ENCODE measurements around the gene UNC93A.
"Not testable (repeated sequence)": the region's sequence is repeated elsewhere in the genome, so short reads cannot be mapped to it uniquely, and the experiment has no call there.

UNC93A gene

DNA sequence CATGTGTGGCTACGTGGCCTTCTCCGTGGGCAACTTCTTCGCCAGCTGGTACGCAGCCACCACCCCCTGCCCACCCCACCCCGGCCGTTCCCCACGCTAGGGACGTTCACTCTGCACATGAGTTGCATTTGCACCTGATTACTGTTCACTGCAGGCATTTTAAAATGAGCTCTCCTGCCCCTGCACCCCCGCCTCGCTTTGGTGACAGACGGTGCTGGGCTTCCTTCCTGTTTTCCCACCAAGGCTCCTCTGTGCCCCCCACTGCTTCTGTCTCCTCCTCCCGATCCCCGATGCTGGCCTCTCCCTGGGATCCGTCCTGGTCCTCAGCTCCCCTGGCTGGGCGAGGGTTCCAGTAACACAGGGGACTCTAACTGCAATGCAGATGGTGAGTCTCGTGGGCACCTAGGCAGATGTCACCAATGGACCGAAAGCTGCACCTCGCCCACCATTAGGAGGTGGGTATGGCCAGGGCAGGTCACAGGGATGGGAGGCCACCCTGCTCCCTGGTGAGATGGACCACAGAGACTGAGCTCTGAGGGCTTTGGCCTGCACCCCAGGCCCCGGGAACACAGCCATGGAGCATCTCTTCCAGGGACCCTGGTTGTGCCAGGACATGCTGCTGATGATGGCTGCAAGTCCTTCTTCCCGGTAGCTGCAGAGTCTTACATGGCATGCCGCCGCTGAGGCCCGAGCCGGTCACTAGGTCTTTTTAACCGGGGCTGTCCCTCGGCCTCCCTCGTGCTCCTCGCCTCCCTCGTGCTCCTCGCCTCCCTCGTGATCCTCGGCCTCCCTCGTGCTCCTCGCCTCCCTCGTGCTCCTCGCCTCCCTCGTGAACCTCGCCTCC is 3.8 kb downstream of the UNC93A start:
- no peak for DNase-seq

GRCh38 chr6:167295495-167296292 is 4.6 kb downstream of the UNC93A start:
- no peak for DNase-seq

- no peak for DNase-seq
Measured at GRCh38 chr6:167296293-167296690, 5.2 kb downstream of the UNC93A start.

GRCh38 chr6:167296902-167297301 is 5.8 kb downstream of the UNC93A start:
- DNase-seq, result no peak

- no peak for DNase-seq
Measured at GRCh38 chr6:167298127-167298526, 7.0 kb downstream of the UNC93A start.

GRCh38 chr6:167299641-167300308 is 8.7 kb downstream of the UNC93A start:
- DNase-seq, result no peak

- DNase-seq, result no peak
Measured at GRCh38 chr6:167300902-167301777, 10.0 kb downstream of the UNC93A start.

- no peak for DNase-seq
Measured at GRCh38 chr6:167302074-167302473, 11.0 kb downstream of the UNC93A start.

GRCh38 chr6:167302796-167303195 is 11.7 kb downstream of the UNC93A start:
- DNase-seq, result no peak

DNA sequence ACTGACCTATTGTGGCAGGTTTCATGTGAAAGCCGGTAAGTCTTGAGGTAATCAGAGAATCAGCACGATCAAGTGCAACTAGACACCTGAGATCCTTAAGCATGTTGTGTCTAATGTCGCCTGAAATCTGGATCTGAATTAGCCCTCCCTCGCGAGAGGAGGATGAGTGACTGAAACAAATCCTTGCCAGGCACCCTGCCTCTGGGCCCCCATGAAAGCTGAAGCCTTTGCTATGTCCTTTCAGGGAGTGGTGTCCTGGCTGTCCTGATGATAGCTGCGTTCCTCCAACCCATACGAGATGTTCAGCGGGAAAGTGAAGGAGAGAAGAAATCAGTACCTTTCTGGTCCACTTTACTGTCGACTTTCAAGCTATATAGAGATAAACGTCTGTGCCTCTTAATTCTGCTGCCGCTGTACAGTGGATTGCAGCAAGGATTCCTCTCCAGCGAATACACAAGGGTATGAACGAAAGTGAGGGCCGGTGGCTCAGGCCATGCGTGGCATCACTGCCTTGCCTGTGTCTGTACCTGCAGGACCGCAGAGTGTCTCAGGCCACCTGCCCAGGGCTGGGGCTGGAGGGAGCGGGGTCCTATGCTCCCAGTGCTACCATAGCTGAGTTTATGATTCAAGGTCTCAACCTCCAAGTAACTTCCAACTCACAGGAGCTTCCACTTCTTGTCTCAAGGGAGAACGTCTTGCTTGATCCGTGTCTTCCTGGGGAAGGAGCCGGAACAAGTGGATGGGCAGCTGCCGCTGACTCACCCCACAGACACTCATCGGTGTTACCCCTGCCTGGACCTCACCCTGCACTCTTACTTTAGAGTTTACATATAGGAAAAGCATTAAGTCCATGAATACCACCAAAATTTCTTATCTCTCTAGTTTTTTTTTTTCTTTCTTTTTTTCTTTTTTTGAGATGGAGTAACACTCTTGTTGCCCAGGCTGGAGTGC is 12.8 kb downstream of the UNC93A start:
- DNase-seq, result no peak

DNA sequence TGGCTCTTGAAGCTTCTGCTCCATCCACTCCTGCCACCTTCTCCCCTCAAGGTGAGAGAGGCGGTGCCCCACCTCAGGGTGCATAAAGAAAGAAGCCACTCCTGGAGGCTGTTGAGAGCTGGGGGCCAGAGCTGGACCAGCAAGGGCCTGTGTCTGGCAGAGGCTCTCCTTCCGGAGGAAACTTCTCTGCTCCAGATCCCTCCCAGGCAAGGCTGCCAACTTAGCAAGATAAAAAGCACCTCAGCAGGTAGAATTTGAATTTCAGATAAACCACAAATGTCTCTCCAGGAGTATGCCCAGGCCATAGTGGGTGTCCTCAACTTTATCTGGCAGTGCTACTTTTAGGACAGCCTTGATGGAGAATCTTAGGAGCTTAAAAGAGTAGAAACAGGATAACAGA is 13.8 kb downstream of the UNC93A start:
- no peak for DNase-seq

- no peak for DNase-seq
Measured at GRCh38 chr6:167305796-167306195, 14.7 kb downstream of the UNC93A start.

GRCh38 chr6:167306401-167306998 is 15.4 kb downstream of the UNC93A start:
- DNase-seq, result no peak

DNA sequence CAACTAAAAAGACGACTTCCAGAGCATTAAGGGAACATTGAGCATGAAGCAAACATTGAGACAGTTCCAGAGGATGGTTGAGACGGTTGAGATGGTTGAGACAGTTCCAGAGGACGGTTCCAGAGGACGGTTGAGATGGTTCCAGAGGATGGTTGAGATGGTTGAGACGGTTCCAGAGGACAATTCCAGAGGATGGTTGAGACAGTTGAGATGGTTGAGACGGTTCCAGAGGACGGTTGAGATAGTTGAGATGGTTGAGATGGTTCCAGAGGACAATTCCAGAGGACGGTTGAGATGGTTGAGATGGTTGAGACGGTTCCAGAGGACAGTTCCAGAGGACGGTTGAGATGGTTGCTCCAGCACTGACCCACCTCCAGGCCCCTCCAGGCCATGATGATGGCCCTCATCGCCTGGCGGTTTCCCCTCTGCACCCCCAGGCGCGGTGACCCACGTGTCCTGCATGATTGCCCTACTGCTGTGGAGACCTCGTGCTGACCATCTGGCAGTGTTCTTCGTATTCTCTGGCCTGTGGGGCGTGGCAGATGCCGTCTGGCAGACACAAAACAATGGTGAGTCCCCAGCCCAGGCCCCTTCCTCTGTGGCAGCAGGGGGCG is 16.3 kb downstream of the UNC93A start:
- no peak for DNase-seq

- DNase-seq, result no peak
Measured at GRCh38 chr6:167308207-167308606, 17.1 kb downstream of the UNC93A start.

DNA sequence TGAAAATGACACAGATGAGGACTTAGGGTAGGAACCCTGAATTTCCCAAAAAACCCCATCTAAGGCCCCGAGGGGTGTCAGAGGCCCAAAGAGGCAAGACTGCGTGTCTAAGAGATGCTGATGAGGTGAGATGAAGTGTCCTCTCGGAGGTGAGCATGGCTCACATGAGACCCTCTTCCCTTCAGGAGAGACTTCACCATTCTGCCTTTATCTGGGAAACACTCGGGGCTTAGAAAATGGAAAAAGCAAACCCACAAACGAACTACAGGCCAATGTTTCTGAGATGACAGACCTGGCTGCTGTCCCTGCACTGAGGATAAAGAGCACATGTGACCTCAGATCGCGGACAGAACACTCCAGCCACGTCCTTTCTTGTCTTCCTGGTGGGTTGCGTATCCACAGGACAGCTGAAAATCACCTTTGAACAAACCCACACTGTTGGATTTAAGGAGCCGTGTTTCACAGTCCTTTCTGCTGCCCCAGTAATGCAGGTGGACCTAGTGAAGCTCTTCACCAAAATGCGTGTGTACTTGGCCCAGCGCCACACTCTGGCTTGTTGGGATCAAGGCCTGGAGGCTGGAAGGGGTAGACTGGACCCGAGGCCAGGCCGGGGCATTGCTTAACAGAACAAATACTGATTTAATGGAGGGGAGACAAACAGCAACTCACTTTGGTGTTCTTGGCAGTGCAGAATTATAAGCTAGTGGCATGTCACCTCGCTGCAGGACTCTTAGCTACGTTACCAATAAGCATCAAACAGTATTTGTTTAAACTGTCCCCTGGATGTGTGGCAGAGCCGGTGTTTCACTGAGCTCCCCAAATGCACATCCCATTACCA is 18.5 kb downstream of the UNC93A start:
- not testable (repeated sequence) for DNase-seq

DNA sequence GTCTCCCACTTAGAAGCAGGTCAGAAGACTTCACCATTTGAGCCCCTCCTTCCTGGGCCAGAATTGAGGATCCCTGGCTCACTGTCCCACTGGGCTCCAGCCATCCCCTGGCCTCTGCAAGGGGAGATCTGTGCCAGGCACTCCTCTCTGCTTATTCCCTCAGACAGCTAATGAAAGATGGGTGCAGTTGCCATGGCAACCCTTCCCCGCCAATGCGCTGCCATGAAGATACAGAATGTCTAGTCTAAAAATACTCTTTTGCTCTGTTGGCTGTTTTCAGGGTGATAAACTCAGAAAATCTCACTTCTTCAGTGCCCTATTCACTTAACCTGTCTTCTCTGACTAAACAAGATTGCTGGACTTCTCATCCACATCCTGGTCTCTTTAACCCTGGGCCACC is 20.2 kb downstream of the UNC93A start:
- DNase-seq, result peak; percentile 3 to 20

DNA sequence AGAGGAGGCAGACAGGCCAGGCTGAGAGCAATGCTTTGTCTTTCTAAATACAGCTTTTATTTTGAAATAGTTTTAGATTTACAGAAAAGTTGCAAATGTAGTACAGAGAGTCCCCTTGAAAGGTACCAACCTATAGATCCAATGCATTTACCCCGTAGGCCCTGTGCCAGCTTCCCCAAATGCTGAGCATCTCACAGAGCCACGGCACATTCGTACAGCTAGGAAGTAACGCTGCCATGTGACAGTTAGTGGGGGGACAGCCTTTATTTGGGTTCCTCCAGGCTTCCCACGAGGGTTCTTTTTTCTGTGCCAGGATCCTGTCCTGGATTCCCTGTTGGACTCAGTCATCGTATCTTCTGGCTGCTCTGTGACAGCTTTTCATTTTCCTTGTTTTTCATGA is 20.6 kb downstream of the UNC93A start:
- not testable (repeated sequence) for DNase-seq

DNA sequence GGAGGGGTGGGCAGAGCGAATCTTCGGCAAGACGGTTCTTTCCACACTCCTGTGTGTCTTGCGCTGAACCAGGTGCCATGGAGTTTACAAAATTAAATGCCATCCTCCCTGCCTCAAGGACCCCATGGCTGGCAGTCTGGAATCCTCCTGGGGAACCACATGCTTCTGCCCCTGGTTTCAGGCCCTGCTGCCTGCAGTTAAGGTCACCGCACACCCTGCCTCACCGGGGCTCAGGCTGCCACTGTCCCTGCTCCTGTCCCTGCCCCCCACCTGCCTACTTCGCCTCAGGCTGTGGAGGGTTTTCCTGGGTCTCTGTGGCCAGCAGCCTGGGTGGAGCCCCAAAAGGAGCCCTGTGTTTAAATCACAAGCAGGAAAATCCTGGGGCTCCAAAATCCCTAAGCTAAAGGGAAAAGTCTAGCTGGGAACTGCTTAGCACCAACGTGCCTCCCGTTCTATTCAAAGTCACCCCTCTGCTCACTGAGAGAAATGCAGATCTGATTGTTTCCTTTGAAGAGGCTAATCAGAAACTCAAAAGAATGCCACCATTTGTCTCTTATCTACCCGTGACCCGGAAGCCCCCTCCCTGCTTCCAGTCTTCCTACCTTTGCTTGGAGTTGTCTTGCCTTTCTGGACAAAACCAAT is 23.2 kb downstream of the UNC93A start:
- no peak for DNase-seq

All from hippocampal formation (tissue), 2 donors.